HepG2 (cell line): ENCODE data around the gene GBA3. TPM values are rescaled to one million over a fixed set of nuclear protein-coding genes. Genes with fewer than 3 reads are reported as not detected.

Experiments used
- ATAC-seq: fragments of 200-7000 bp; cut with Tn5 transposase; 3 replicates; pipeline ENCODE4 v1.9.1; 2020; ENCODE audit warnings: mild to moderate bottlenecking, moderate library complexity
- BruUV-seq: library from RNA; stranded (reverse); fragments of 400-500 nt; replicated peaks from 2 replicates; lab custom pipeline; 2021; lab: Mats Ljungman, UMichigan
- CTCF ChIA-PET: fragments of 300-600 bp; formaldehyde crosslinking; extraction: SDS; loops from one replicate; lab custom pipeline; 2021; ENCODE audit warnings: low total read pairs, inconsistent platforms, low intra/inter-chr PET ratio; lab: Yijun Ruan, JAX
- POLR2A ChIA-PET: fragments of 350-600 bp; sonication (Branson Sonifier 250); formaldehyde crosslinking; loops from one replicate; lab custom pipeline; 2020; ENCODE audit warnings: antibody characterized with exemption, inconsistent platforms; lab: Yijun Ruan, JAX
- DNase-seq: peaks from one replicate; pipeline ENCODE4 v3.0.0-alpha.2; 2015; ENCODE audit warnings: low spot score
- FAIRE-seq: peaks from 3 replicates; lab custom pipeline; 2011; peaks lifted over from hg19 to GRCh38; lab: Jason Lieb, UNC
- H2AFZ ChIP-seq: one replicate; pipeline ENCODE4 v1.6.1; 2011; ENCODE audit warnings: low read length, inconsistent platforms
- H3K27ac ChIP-seq: fragments of 300-600 bp; 3 replicates; pipeline ENCODE4 v1.8.0; 2011; ENCODE audit warnings: mixed run types, mild to moderate bottlenecking, mixed read lengths, low read length, inconsistent platforms; ENCODE audit not compliant: insufficient read depth; ENCODE audit errors: extremely low read length
- H3K27me3 ChIP-seq, 2 experiments: fragments of 200-600 bp in 1 of 2; 2 replicates in 1 of 2; 3 replicates in 1 of 2; pipeline versions ENCODE4 v1.6.0 to v1.8.0; 2011; ENCODE audit warnings: low read length in 2 of 2, mild to moderate bottlenecking in 2 of 2, moderate library complexity in 2 of 2, inconsistent platforms in 1 of 2; ENCODE audit not compliant: insufficient read depth in 2 of 2, control insufficient read depth in 1 of 2
- H3K36me3 ChIP-seq, 2 experiments: fragments of 200-600 bp in 1 of 2; replicated peaks in 1 of 2; 2 replicates in 1 of 2; 3 replicates in 1 of 2; pipeline versions ENCODE4 v1.5.1 to v1.8.0; 2011; ENCODE audit warnings: low read length in 2 of 2, inconsistent platforms in 1 of 2; ENCODE audit not compliant: insufficient read depth in 2 of 2, control insufficient read depth in 1 of 2
- H3K4me1 ChIP-seq: 2 replicates; pipeline ENCODE4 v1.5.1; 2012; ENCODE audit warnings: low read length, inconsistent platforms; ENCODE audit not compliant: insufficient read depth
- H3K4me2 ChIP-seq: 2 replicates; pipeline ENCODE4 v1.6.0; 2011; ENCODE audit warnings: low read depth, low read length, inconsistent platforms
- H3K4me3 ChIP-seq, 3 experiments: fragments of 200-600 bp in 1 of 3; sonication (generic), shearing (Covaris generic) in 1 of 3; replicated peaks in 1 of 3; 2 replicates each; pipeline ENCODE4 v1.5.1; 2011 to 2016; ENCODE audit warnings: low read length in 3 of 3, inconsistent platforms in 2 of 3, low read depth in 2 of 3, mild to moderate bottlenecking in 2 of 3, control low read depth in 1 of 3, mixed read lengths in 1 of 3; ENCODE audit not compliant: insufficient read depth in 1 of 3
- H3K79me2 ChIP-seq: one replicate; pipeline ENCODE4 v1.6.1; 2011; ENCODE audit warnings: low read length, inconsistent platforms; ENCODE audit not compliant: insufficient read depth
- H3K9ac ChIP-seq: 2 replicates; pipeline ENCODE4 v1.6.0; 2011; ENCODE audit warnings: mild to moderate bottlenecking, low read depth, low read length, inconsistent platforms; ENCODE audit not compliant: insufficient read depth
- H3K9me3 ChIP-seq: 2 replicates; pipeline ENCODE4 v1.5.1; 2012; ENCODE audit warnings: mild to moderate bottlenecking, low read length
- H4K20me1 ChIP-seq: 2 replicates; pipeline ENCODE4 v1.6.0; 2011; ENCODE audit warnings: inconsistent platforms, mild to moderate bottlenecking, low read length, moderate library complexity; ENCODE audit not compliant: insufficient read depth
- ADNP ChIP-seq: sonication (generic); formaldehyde crosslinking; IDR thresholded peaks from 2 replicates; pipeline ENCODE4 v1.4.0; 2020; ENCODE audit warnings: missing genetic modification reagents
- ETV5 ChIP-seq: IDR thresholded peaks from 2 replicates; pipeline ENCODE4 v1.6.1; 2018; ENCODE audit warnings: missing biosample characterization, missing genetic modification reagents, inconsistent platforms, borderline replicate concordance
- FOXA3 ChIP-seq: IDR thresholded peaks from 2 replicates; pipeline ENCODE4 v1.6.1; 2016; ENCODE audit warnings: missing genetic modification reagents, missing compliant biosample characterization
- HMGXB4 ChIP-seq, 2 experiments: sonication (generic) in 1 of 2; formaldehyde crosslinking in 1 of 2; IDR thresholded peaks; 2 replicates each; pipeline versions ENCODE4 v1.4.0 to v1.6.1; 2018 to 2020; ENCODE audit warnings: missing genetic modification reagents in 2 of 2, borderline replicate concordance in 1 of 2, low read depth in 1 of 2, mild to moderate bottlenecking in 1 of 2, missing biosample characterization in 1 of 2
- KLF13 ChIP-seq: sonication (generic); formaldehyde crosslinking; IDR thresholded peaks from 2 replicates; pipeline ENCODE4 v1.4.0; 2020; ENCODE audit warnings: mild to moderate bottlenecking, missing genetic modification reagents
- KLF15 ChIP-seq: sonication (generic); formaldehyde crosslinking; IDR thresholded peaks from 2 replicates; pipeline ENCODE4 v1.8.1; 2023; ENCODE audit warnings: borderline replicate concordance, mild to moderate bottlenecking, inconsistent platforms, missing genetic modification reagents, mixed read lengths
- NFYC ChIP-seq: IDR thresholded peaks from 2 replicates; pipeline ENCODE4 v1.6.1; 2016; ENCODE audit warnings: missing genetic modification reagents, missing compliant biosample characterization
- ZFP36L1 ChIP-seq: sonication (generic); formaldehyde crosslinking; IDR thresholded peaks from 2 replicates; pipeline ENCODE4 v1.8.0; 2022; ENCODE audit warnings: mild to moderate bottlenecking, missing genetic modification reagents, moderate library complexity
- ZNF235 ChIP-seq: sonication (generic); formaldehyde crosslinking; IDR thresholded peaks from 2 replicates; pipeline ENCODE4 v1.8.1; 2023; ENCODE audit warnings: mild to moderate bottlenecking, missing genetic modification reagents, borderline replicate concordance
- ZNF329 ChIP-seq: sonication (generic); formaldehyde crosslinking; IDR thresholded peaks from 2 replicates; pipeline ENCODE4 v1.9.0; 2021; ENCODE audit warnings: low read depth, mild to moderate bottlenecking, missing genetic modification reagents
- ZNF652 ChIP-seq: IDR thresholded peaks from 2 replicates; pipeline ENCODE4 v1.6.1; 2016; ENCODE audit warnings: low read depth, borderline replicate concordance
- ZNF660 ChIP-seq: sonication (generic); formaldehyde crosslinking; IDR thresholded peaks from 2 replicates; pipeline ENCODE4 v1.5.1; 2020; ENCODE audit warnings: mild to moderate bottlenecking, low read depth, missing genetic modification reagents, borderline replicate concordance
- WGBS: methylation state at CpG from one replicate; pipeline ENCODE4 v1.1.6; 2017; ENCODE audit warnings: low lambda C conversion rate; 5-methylcytosine and 5-hydroxymethylcytosine counted together
- in situ Hi-C: cut with HindIII; loops from 2 replicates; pipeline ENCODE4 v1.10.0; 2017; ENCODE audit warnings: low pct_unique_long_range_greater_than_20kb; ENCODE audit not compliant: extremely low pct_ligation_motif_present
- intact Hi-C: fragments of 100-400 bp; cut with micrococcal nuclease; formaldehyde crosslinking; loops from one replicate; pipeline ENCODE4 v1.10.0; 2022; ENCODE audit not compliant: unreplicated experiment
- polyA plus RNA-seq, 8 experiments: library from polyadenylated mRNA; depleted of rRNA in 3 of 8; stranded (reverse) in 7 of 8; unstranded in 1 of 8; fragments of >200 nt; fragmentation: Illumina TruSeq in 4 of 8; extraction: Trizol in 4 of 8; gene quantifications; 2 replicates each; pipeline versions ENCODE4 v1.2.1 to v1.2.3, GENCODE V29; 2011 to 2016; ENCODE audit warnings: low read depth in 4 of 8, missing spikeins in 1 of 8, mixed read lengths in 1 of 8; ENCODE audit not compliant: insufficient read depth in 1 of 8
- total RNA-seq, 5 experiments: library from RNA; depleted of rRNA; stranded (reverse); fragments of >200 nt; fragmentation: Illumina TruSeq; extraction: Trizol; gene quantifications; 2 replicates each; pipeline ENCODE4 v1.2.3, GENCODE V29; 2016; ENCODE audit warnings: low read depth in 1 of 5
- TF ChIP-seq, protein P1 (sequence below): sonication (generic); formaldehyde crosslinking; IDR thresholded peaks from 2 replicates; pipeline ENCODE4 v1.4.0; 2020; ENCODE audit warnings: missing genetic modification reagents, borderline replicate concordance

The GBA3 gene
- total and polyA plus RNA-seq, 2 of the 13 experiments (the other 11 are each of a cell fraction or from before 2014, with no cell fraction given): 0.18 TPM; not detected in 1

DNA sequence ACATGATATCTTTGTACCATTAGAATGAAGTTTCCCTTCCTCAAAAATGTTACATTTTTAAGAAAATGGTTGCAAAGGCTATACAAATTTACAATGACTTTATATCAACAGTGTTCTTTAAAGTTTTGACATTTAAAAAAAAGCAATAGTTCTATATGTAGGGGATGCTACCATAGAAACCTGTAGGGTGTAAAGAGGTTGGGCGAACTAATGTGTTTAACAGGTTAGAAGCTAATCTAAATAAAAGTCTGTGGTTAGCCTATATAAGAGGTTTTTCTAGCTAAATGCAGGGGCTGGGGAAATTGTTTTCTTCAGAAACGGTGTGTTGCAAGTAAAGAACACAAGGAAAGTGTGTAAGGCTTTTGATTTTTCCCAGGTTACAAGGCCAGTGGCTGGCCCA lies 73.3 kb downstream of the GBA3 start:
- BruUV-seq: no TSS peak
- Histone ChIP-seq H4K20me1 (no peaks in the 10 kb centered on the region), H3K27me3 (no peaks in the 10 kb centered on the region), H3K9ac (no peak overlapping the region), H3K4me1 (no peaks in the 10 kb centered on the region), H3K79me2 (no peaks in the 10 kb centered on the region), H3K4me3 (no peak overlapping the region), H2AFZ (no peak overlapping the region), H3K9me3 (no peaks in the 10 kb centered on the region), H3K27ac (no peak overlapping the region), H3K36me3 (no peaks in the 10 kb centered on the region), H3K4me2 (no peak overlapping the region)
- WGBS: 19% methylated on average over 2 of the region's 2 CpGs
- no peak for FAIRE-seq
- ChIA-PET POLR2A (no interaction called here), CTCF (no interaction called here)
- in situ Hi-C loops (no loop called here), intact Hi-C loops (no loop called here)
- no peak for ATAC-seq
- no peak for DNase-seq
- no peak for TF ChIP-seq ADNP

DNA sequence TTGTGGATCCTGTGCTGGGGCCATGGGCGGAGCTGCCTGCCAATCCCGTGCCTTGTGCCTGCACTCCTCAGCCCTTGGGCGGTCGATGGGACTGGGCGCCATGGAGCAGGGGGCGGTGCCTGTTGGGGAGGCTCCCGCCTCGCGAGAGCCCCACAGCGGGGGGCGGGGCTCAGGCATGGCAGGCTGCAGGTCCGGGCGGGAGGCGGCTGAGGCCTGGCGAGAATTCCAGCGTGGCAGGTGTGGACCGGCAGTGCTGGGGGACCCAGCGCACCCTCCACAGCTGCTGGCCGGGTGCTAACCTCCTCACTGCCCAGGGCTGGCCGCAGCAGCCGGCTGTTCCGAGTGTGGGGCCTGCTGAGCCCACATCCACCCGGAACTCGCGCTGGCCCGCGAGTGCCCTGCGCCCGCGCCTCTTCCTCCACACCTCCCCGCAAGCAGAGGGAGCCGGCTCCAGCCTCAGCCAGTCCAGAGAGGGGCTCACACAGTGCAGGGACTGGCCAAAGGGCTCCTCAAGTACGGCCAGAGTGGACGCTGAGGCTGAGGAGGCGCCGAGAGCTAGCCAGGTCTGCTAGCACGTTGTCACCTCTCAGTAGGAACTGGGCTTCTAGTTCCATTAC lies 85.9 kb downstream of the GBA3 start:
- ChIA-PET POLR2A (no interaction called here), CTCF (no interaction called here)
- TF ChIP-seq FOXA3 (CRISPR knock-in tag) (no peak), HMGXB4 (CRISPR knock-in tag; IDR thresholded peaks at IDR 0.05; ENCODE audit: borderline replicate concordance in 1 of 2, low read depth in 1 of 2) (no peak), ETV5 (CRISPR knock-in tag) (no peak), KLF15 (CRISPR knock-in tag) (no peak), ZNF660 (CRISPR knock-in tag) (no peak), ZNF652 (CRISPR knock-in tag) (no peak), KLF13 (CRISPR knock-in tag) (no peak), ZNF235 (CRISPR knock-in tag) (no peak), NFYC (no peak), ZNF329 (CRISPR knock-in tag) (no peak), ZFP36L1 (CRISPR knock-in tag) (no peak)
- TF ChIP-seq, protein P1, sequence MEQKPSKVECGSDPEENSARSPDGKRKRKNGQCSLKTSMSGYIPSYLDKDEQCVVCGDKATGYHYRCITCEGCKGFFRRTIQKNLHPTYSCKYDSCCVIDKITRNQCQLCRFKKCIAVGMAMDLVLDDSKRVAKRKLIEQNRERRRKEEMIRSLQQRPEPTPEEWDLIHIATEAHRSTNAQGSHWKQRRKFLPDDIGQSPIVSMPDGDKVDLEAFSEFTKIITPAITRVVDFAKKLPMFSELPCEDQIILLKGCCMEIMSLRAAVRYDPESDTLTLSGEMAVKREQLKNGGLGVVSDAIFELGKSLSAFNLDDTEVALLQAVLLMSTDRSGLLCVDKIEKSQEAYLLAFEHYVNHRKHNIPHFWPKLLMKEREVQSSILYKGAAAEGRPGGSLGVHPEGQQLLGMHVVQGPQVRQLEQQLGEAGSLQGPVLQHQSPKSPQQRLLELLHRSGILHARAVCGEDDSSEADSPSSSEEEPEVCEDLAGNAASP: no peak
- Histone ChIP-seq H3K36me3 (no peaks in the 10 kb centered on the region), H3K4me3 (no peak overlapping the region), H3K27me3 (no peaks in the 10 kb centered on the region), H3K4me1 (no peaks in the 10 kb centered on the region), H2AFZ (no peak overlapping the region), H3K4me2 (no peak overlapping the region), H3K9me3 (no peaks in the 10 kb centered on the region), H4K20me1 (no peaks in the 10 kb centered on the region), H3K9ac (no peak overlapping the region), H3K79me2 (no peaks in the 10 kb centered on the region), H3K27ac (no peak overlapping the region)
- in situ Hi-C loops: no loop called here
- intact Hi-C loops: no loop called here
- FAIRE-seq (no peak), DNase-seq (no peak), ATAC-seq (no peak)
- no TSS peak for BruUV-seq
- 73% methylated on average over 14 of the region's 37 CpGs for WGBS
